Gastroesophageal sphincter (tissue), 4 donors: ENCODE measurements around the gene PLCB1. TPM values are rescaled to one million over a fixed set of nuclear protein-coding genes. Genes with fewer than 3 reads are reported as not detected.

ENCODE experiments used
- ATAC-seq: fragments of 150-250 bp; one replicate; pipeline ENCODE4 v1.9.1; 2016; ENCODE audit warnings: mild to moderate bottlenecking, moderate library complexity
- H3K27ac ChIP-seq, 4 donors: fragments of 200-600 bp; sonication (generic) in 3 of 4; 1 replicate in 3 of 4; 2 replicates in 1 of 4; pipeline ENCODE4 v1.5.1; 2016 to 2019
- H3K27me3 ChIP-seq: fragments of 200-600 bp; sonication (generic); one replicate; pipeline ENCODE4 v1.5.1; 2019
- H3K36me3 ChIP-seq, 2 donors: fragments of 200-600 bp; sonication (generic); one replicate each; pipeline ENCODE4 v1.5.1; 2019; ENCODE audit warnings: control low read depth in 1 of 2
- H3K4me1 ChIP-seq, 3 donors: fragments of 200-600 bp; sonication (generic); 1 replicate in 2 of 3; 2 replicates in 1 of 3; pipeline ENCODE4 v1.5.1; 2016 to 2019; ENCODE audit warnings: control low read depth in 2 of 3
- H3K4me3 ChIP-seq, 2 donors: fragments of 200-600 bp; sonication (generic); one replicate each; pipeline ENCODE4 v1.5.1; 2019; ENCODE audit warnings: mild to moderate bottlenecking in 1 of 2, moderate library complexity in 1 of 2
- H3K9me3 ChIP-seq, 3 donors: fragments of 200-600 bp; sonication (generic); one replicate each; pipeline ENCODE4 v1.5.1; 2017 to 2019; ENCODE audit warnings: control low read depth in 2 of 3
- CTCF ChIP-seq, 4 experiments: fragments of 200-600 bp in 2 of 4; fragments of 450-650 bp in 2 of 4; sonication (generic) in 1 of 4; IDR thresholded peaks; one replicate each; pipeline ENCODE4 v1.5.1; 2017 to 2019; ENCODE audit warnings: antibody characterized with exemption in 4 of 4, mild to moderate bottlenecking in 2 of 4, moderate library complexity in 2 of 4
- EP300 ChIP-seq: sonication (generic); formaldehyde crosslinking; IDR thresholded peaks from one replicate; pipeline ENCODE4 v1.6.1; 2017; ENCODE audit warnings: antibody characterized with exemption, mild to moderate bottlenecking
- POLR2A ChIP-seq, 2 donors: fragments of 450-650 bp; IDR thresholded peaks; one replicate each; pipeline ENCODE4 v1.6.1; 2017; ENCODE audit warnings: antibody characterized with exemption in 2 of 2, mild to moderate bottlenecking in 2 of 2, moderate library complexity in 1 of 2
- POLR2AphosphoS5 ChIP-seq: sonication (generic); formaldehyde crosslinking; IDR thresholded peaks from one replicate; pipeline ENCODE4 v1.6.1; 2017; ENCODE audit warnings: antibody characterized with exemption
- WGBS, 2 donors: methylation state at CpG; one replicate each; pipeline ENCODE4 v1.1.5; 2018; ENCODE audit warnings: low coverage in 1 of 2; 5-methylcytosine and 5-hydroxymethylcytosine counted together
- total RNA-seq, 4 donors: library from RNA; depleted of rRNA; stranded (reverse); fragments of >200 nt; gene quantifications; one replicate each; pipeline ENCODE4 v1.1.0, GENCODE V29; 2016

The PLCB1 gene
- total RNA-seq, 4 donors from 2014 or later, result 60.8 to 104 (median 69.0) TPM

GRCh38 chr20:8398263-8399051, 266.4 kb downstream of the PLCB1 start:
- no peaks in the 10 kb centered on the region for H3K27me3 ChIP-seq
- no peak overlapping the region for H3K4me3 ChIP-seq
- H3K9me3 ChIP-seq, result no peaks in the 10 kb centered on the region
- 88 to 100% methylated on average over 2 to 6 of the region's 6 CpGs for WGBS, 2 donors
- TF ChIP-seq POLR2A (IDR thresholded peaks at IDR 0.05) (no peak), POLR2AphosphoS5 (no peak), CTCF (IDR thresholded peaks at IDR 0.05) (no peak), EP300 (no peak)
- no peaks in the 10 kb centered on the region for H3K36me3 ChIP-seq
- H3K27ac ChIP-seq, result no peak overlapping the region
- peaks cover 0 to 13% (median 4%) of the 10 kb centered on the region in 3 donors for H3K4me1 ChIP-seq
- no peak for ATAC-seq

- no peak overlapping the region for H3K4me3 ChIP-seq
- H3K27ac ChIP-seq, result no peak overlapping the region
- no peaks in the 10 kb centered on the region for H3K27me3 ChIP-seq
- ATAC-seq, result no peak
- peaks cover 0 to 13% (median 4%) of the 10 kb centered on the region in 3 donors for H3K4me1 ChIP-seq
- H3K36me3 ChIP-seq, result no peaks in the 10 kb centered on the region
- H3K9me3 ChIP-seq, result no peaks in the 10 kb centered on the region
- no peak for TF ChIP-seq POLR2AphosphoS5
- TF ChIP-seq CTCF (IDR thresholded peaks at IDR 0.05), result no peak
- TF ChIP-seq EP300, result no peak
- TF ChIP-seq POLR2A (IDR thresholded peaks at IDR 0.05), result no peak
Measured at GRCh38 chr20:8399947-8400346, 267.9 kb downstream of the PLCB1 start.

- Histone ChIP-seq H3K9me3 (no peaks in the 10 kb centered on the region), H3K36me3 (no peaks in the 10 kb centered on the region), H3K27me3 (no peaks in the 10 kb centered on the region), H3K4me1 (peaks cover 0 to 13% (median 4%) of the 10 kb centered on the region in 3 donors), H3K4me3 (no peak overlapping the region), H3K27ac (no peak overlapping the region)
- TF ChIP-seq POLR2AphosphoS5, result no peak
- TF ChIP-seq CTCF (IDR thresholded peaks at IDR 0.05), result no peak
- TF ChIP-seq EP300, result no peak
- no peak for TF ChIP-seq POLR2A (IDR thresholded peaks at IDR 0.05)
- WGBS, 2 donors, result 80 to 84% methylated on average over 3 of the region's 3 CpGs
- no peak for ATAC-seq
Measured at GRCh38 chr20:8400486-8400885, 268.4 kb downstream of the PLCB1 start.

GRCh38 chr20:8401556-8401955, 269.5 kb downstream of the PLCB1 start:
- no peak for ATAC-seq

More at GRCh38 chr20:8401556-8401955, 269.5 kb downstream of the PLCB1 start:
- Histone ChIP-seq H3K9me3 (no peaks in the 10 kb centered on the region), H3K27me3 (no peaks in the 10 kb centered on the region), H3K36me3 (no peaks in the 10 kb centered on the region), H3K27ac (no peak overlapping the region), H3K4me3 (no peak overlapping the region), H3K4me1 (peaks cover 0 to 19% (median 4%) of the 10 kb centered on the region in 3 donors)
- TF ChIP-seq POLR2AphosphoS5, result no peak
- TF ChIP-seq POLR2A (IDR thresholded peaks at IDR 0.05), result no peak
- no peak for TF ChIP-seq EP300
- TF ChIP-seq CTCF (IDR thresholded peaks at IDR 0.05), result no peak
